B cell (primary cell): ENCODE results near the gene PLEKHO2.

Source experiments
- EZH2 ChIP-seq: IDR thresholded peaks from 2 replicates; pipeline ENCODE4 v1.6.1; 2012; ENCODE audit warnings: borderline replicate concordance, low read depth, mild to moderate bottlenecking, moderate library complexity, low read length; ENCODE audit not compliant: insufficient read depth, poor library complexity, severe bottlenecking
- TF ChIP-seq, protein P1 (sequence below): fragments of 200-600 bp; IDR thresholded peaks from one replicate; pipeline ENCODE4 v1.8.0; 2022; ENCODE audit warnings: antibody characterized with exemption, mild to moderate bottlenecking

DNA sequence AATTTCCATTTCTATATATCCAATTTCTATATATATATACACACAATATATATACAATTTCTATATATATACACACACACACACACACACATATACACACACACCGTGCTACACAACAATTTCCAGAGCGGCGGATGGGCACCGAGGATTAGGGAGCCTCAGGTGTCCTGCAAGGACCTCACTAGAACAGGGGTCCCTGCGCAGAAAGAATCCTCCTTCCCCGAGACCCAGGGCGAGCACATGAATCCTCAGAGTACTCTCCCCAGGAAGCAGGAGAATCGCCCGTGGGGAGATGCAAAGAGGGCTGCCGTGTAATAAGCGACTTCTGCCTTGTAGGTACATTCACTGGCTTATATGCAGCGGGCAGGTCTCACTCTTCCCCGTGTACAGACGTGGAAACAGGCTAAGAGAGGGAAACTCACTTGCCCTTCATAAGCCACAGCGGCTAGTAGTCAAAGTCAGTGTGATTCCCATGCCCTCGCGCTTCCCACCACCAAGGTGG is 16.7 kb upstream of the PLEKHO2 start:
- TF ChIP-seq, protein P1, sequence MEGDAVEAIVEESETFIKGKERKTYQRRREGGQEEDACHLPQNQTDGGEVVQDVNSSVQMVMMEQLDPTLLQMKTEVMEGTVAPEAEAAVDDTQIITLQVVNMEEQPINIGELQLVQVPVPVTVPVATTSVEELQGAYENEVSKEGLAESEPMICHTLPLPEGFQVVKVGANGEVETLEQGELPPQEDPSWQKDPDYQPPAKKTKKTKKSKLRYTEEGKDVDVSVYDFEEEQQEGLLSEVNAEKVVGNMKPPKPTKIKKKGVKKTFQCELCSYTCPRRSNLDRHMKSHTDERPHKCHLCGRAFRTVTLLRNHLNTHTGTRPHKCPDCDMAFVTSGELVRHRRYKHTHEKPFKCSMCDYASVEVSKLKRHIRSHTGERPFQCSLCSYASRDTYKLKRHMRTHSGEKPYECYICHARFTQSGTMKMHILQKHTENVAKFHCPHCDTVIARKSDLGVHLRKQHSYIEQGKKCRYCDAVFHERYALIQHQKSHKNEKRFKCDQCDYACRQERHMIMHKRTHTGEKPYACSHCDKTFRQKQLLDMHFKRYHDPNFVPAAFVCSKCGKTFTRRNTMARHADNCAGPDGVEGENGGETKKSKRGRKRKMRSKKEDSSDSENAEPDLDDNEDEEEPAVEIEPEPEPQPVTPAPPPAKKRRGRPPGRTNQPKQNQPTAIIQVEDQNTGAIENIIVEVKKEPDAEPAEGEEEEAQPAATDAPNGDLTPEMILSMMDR: no peak
- no peak for TF ChIP-seq EZH2
